Measurements from ENCODE around the gene RANBP1. TPM values are rescaled to one million over a fixed set of nuclear protein-coding genes. Genes with fewer than 3 reads are reported as not detected.

Gene RANBP1
- total and polyA plus RNA-seq, 2 of the 4 experiments (the other 2 are of a cell fraction) = 173 to 376 TPM

DNA sequence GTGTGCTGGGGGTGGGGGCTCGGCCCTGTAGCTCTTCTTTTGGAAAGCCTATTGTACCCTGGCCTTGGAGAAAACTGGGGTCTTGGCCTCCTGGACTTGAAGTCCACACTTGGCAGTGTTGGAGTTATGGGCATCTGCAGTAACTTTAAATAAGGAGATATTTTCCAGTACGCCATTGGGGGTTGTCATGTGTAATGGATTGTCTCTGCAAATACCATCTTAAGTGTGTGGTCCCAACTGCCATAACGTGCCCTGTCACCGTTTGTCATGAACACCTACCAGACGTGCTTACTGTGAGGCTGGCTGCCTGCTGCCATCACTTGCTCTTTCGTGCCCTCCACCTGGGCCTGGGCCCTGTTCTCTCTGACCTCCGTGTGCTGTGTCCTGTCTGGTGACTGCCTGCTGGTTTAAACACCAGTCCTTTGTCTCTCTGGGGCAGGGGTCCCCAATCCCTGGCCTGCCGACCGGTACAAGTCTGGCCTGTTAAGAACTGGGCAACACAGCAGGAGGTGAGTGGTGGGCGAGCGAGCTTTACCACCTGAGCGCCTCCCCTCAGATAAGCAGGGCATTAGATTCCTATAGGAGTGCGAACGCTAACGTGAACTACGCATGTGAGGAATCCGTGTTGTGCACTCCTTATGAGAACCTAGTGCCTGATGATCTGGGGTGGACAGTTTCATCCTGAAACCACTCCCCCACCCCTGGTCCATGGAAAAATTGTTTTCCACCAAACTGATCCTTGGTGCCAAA lies 12.1 kb downstream of the RANBP1 start:
- TF ChIP-seq MAFK (IDR thresholded peaks at IDR 0.05; ENCODE audit: low read depth, low read length) = no peak
- no peak for TF ChIP-seq MAZ (IDR thresholded peaks at IDR 0.05; ENCODE audit: borderline replicate concordance, low read depth, low read length)
- TF ChIP-seq, protein P1, sequence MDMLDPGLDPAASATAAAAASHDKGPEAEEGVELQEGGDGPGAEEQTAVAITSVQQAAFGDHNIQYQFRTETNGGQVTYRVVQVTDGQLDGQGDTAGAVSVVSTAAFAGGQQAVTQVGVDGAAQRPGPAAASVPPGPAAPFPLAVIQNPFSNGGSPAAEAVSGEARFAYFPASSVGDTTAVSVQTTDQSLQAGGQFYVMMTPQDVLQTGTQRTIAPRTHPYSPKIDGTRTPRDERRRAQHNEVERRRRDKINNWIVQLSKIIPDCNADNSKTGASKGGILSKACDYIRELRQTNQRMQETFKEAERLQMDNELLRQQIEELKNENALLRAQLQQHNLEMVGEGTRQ (IDR thresholded peaks at IDR 0.05; ENCODE audit: low read depth, low read length) = no peak
- Histone ChIP-seq H2BK15ac (ENCODE audit: low read depth, low read length) (no peak overlapping the region), H3K56ac (ENCODE audit: extremely low read depth, insufficient read depth, low read length) (no peak overlapping the region), H4K20me1 (ENCODE audit: insufficient read depth, low read length) (peaks cover 31% of the 10 kb centered on the region), H3K9ac (ENCODE audit: low read depth, low read length) (no peak overlapping the region), H4K8ac (ENCODE audit: low read depth in 2 of 2, low read length in 2 of 2) (no peak overlapping the region), H2BK20ac (ENCODE audit: low read depth, low read length) (no peak overlapping the region), H3K4me3 (ENCODE audit: insufficient read depth, low read depth, low read length) (no peak overlapping the region), H3K9me3 (ENCODE audit: control insufficient read depth, insufficient read depth, low read length) (no peaks in the 10 kb centered on the region), H2BK5ac (ENCODE audit: low read depth, low read length, poor library complexity, severe bottlenecking) (no peak overlapping the region), H3K27ac (ENCODE audit: insufficient read depth, low read length) (no peak overlapping the region), H3K36me3 (ENCODE audit: control insufficient read depth, insufficient read depth, low read length) (peaks cover 38% of the 10 kb centered on the region), H2BK120ac (ENCODE audit: low read depth, low read length) (no peak overlapping the region), H3K4me2 (ENCODE audit: low read depth, low read length) (no peak overlapping the region), H3K23ac (ENCODE audit: low read depth, low read length) (no peak overlapping the region), H2AK9ac (replicated peaks; ENCODE audit: low read depth, low read length, poor library complexity) (no peak overlapping the region), H3K9me1 (ENCODE audit: insufficient read depth, low read length) (peaks cover 3% of the 10 kb centered on the region; the same call in 1 of the 2 replicates), H2AFZ (replicated peaks; ENCODE audit: low read length, poor library complexity) (no peak overlapping the region), H2AK5ac (ENCODE audit: low read depth, low read length) (no peak overlapping the region), H3K4me1 (ENCODE audit: control insufficient read depth, insufficient read depth, low read length) (peaks cover 9% of the 10 kb centered on the region), H3K14ac (replicated peaks; ENCODE audit: low read depth, low read length) (no peak overlapping the region), H3K18ac (ENCODE audit: low read depth, low read length) (no peak overlapping the region), H4K91ac (ENCODE audit: insufficient read depth, low read depth, low read length) (no peak overlapping the region), H3K79me1 (ENCODE audit: low read depth in 1 of 2, low read length in 2 of 2) (peaks cover 4 to 26% of the 10 kb centered on the region in 2 experiments; a peak in 3 of 4 replicates), H3K4ac (ENCODE audit: low read depth, low read length) (no peak overlapping the region), H4K5ac (ENCODE audit: low read depth, low read length) (no peak overlapping the region), H3K27me3 (ENCODE audit: control insufficient read depth, insufficient read depth, low read length) (no peaks in the 10 kb centered on the region)
- no peak for DNase-seq
- ChIA-PET POLR2A (ENCODE audit: unreplicated experiment) (no interaction called here), CTCF (no interaction called here)
- intact Hi-C loops (cut with micrococcal nuclease) = no loop called here
- ATAC-seq (ENCODE audit: low read depth) = no peak
- whole genome bisulfite sequencing, 2 experiments (ENCODE audit: extremely low coverage in 2 of 2, insufficient read length in 1 of 2) = 54% methylated on average over 7 of the region's 17 CpGs; no CpG with 5 or more reads in 1 of the 2 experiments
- no TSS peak for BruUV-seq (replicated peaks)
- in situ Hi-C loops (cut with MboI; ENCODE audit: low sequenced_read_pairs) = no loop called here
- dilution Hi-C loops (cut with HindIII; ENCODE audit: low sequenced_read_pairs, unreplicated experiment) = no loop called here

Measured in IMR-90 (cell line).